DOHH2 (cell line): ENCODE measurements around the gene C13orf42.

ENCODE experiments used
- H3F3A ChIP-seq: fragments of 200-600 bp; sonication (generic), shearing (Covaris generic); 2 replicates; pipeline ENCODE4 v1.6.0; 2016; ENCODE audit warnings: antibody characterized with exemption, mild to moderate bottlenecking; ENCODE audit not compliant: control insufficient read depth, insufficient read depth
- H3K27ac ChIP-seq: fragments of 200-600 bp; sonication (generic); 2 replicates; pipeline ENCODE4 v1.5.1; 2014; ENCODE audit warnings: low read depth, mild to moderate bottlenecking, low read length, moderate library complexity
- H3K27me3 ChIP-seq: fragments of 200-600 bp; sonication (generic); 2 replicates; pipeline ENCODE4 v1.6.1; 2014; ENCODE audit warnings: mild to moderate bottlenecking, low read length, mixed read lengths; ENCODE audit not compliant: control insufficient read depth
- H3K36me3 ChIP-seq: fragments of 200-600 bp; sonication (generic); 2 replicates; pipeline ENCODE4 v1.6.1; 2014; ENCODE audit warnings: mild to moderate bottlenecking, low read length, moderate library complexity, mixed read lengths; ENCODE audit not compliant: control insufficient read depth
- H3K4me1 ChIP-seq: fragments of 200-600 bp; sonication (generic); 2 replicates; pipeline ENCODE4 v1.6.1; 2014; ENCODE audit warnings: mild to moderate bottlenecking, low read length, mixed read lengths; ENCODE audit not compliant: control insufficient read depth
- H3K4me2 ChIP-seq: fragments of 200-600 bp; sonication (generic); 2 replicates; pipeline ENCODE4 v1.6.0; 2014; ENCODE audit warnings: mild to moderate bottlenecking, low read length, moderate library complexity
- H3K4me3 ChIP-seq: fragments of 200-600 bp; sonication (generic); 2 replicates; pipeline ENCODE4 v1.5.1; 2014; ENCODE audit warnings: mild to moderate bottlenecking, low read length, mixed read lengths
- H3K79me2 ChIP-seq: fragments of 200-600 bp; sonication (generic); 2 replicates; pipeline ENCODE4 v1.6.1; 2014; ENCODE audit warnings: mild to moderate bottlenecking, low read length, mixed read lengths; ENCODE audit not compliant: control insufficient read depth
- H3K9me2 ChIP-seq: fragments of 200-600 bp; sonication (generic); replicated peaks from 2 replicates; pipeline ENCODE4 v1.6.1; 2014; ENCODE audit warnings: mild to moderate bottlenecking, low read length, mixed read lengths; ENCODE audit not compliant: control insufficient read depth
- H3K9me3 ChIP-seq: fragments of 200-600 bp; sonication (generic); 2 replicates; pipeline ENCODE4 v1.6.1; 2014; ENCODE audit warnings: antibody characterized with exemption, low read length, mixed read lengths; ENCODE audit not compliant: control insufficient read depth, insufficient read depth
- H4K20me1 ChIP-seq: fragments of 200-600 bp; sonication (generic); 2 replicates; pipeline ENCODE4 v1.6.0; 2014; ENCODE audit warnings: low read depth, mild to moderate bottlenecking, antibody characterized with exemption, low read length, moderate library complexity; ENCODE audit not compliant: control insufficient read depth, insufficient read depth
- EZH2phosphoT487 ChIP-seq: fragments of 200-600 bp; sonication (generic); IDR thresholded peaks from 2 replicates; pipeline ENCODE4 v1.6.1; 2017; ENCODE audit warnings: borderline replicate concordance, mild to moderate bottlenecking, antibody characterized with exemption, low read length, moderate library complexity, mixed read lengths
- TF ChIP-seq, protein P1 (sequence below): fragments of 200-600 bp; sonication (generic); IDR thresholded peaks from one replicate; pipeline ENCODE4 v1.5.1; 2014; ENCODE audit warnings: antibody characterized with exemption, mild to moderate bottlenecking, low read depth, low read length; ENCODE audit not compliant: poor library complexity, severe bottlenecking

Gene C13orf42

DNA sequence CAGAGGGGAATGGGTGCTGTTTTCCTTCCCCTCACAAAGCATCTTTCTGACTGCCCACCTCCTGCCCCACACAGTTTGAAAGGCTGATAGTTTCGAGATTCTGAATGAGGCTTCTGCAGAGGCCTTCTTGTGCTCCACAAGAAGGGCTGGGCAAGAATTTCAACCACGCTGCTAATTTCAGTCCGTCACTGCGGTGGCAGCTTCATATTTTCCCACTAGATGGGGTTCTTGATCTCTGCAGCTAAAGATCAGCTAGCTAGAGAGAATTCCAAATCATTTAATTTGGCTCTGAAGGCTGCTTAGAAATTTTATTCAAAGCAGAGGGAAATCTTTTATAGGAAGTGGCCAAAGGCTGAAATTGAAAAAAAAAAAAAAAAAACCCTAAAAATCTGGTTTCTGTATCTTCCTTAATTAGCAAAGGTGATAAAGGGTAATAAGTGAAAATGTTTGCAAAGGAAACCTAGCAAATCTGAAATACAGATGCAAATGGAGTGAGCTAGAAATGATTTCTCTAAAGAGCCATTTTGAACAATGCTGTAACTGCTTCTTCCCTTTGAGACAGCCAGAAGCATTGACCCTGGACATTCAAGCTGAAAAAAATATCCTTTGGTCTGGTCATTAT is 38.0 kb upstream of the C13orf42 start:
- Histone ChIP-seq H3K36me3 (no peaks in the 10 kb centered on the region), H4K20me1 (no peaks in the 10 kb centered on the region), H3K27ac (no peak overlapping the region), H3K9me2 (no peaks in the 10 kb centered on the region), H3K27me3 (peaks cover 20% of the 10 kb centered on the region), H3K9me3 (peaks cover 2% of the 10 kb centered on the region), H3K79me2 (no peaks in the 10 kb centered on the region), H3K4me1 (no peaks in the 10 kb centered on the region), H3F3A (no peaks in the 10 kb centered on the region), H3K4me2 (no peak overlapping the region), H3K4me3 (no peak overlapping the region)
- TF ChIP-seq EZH2phosphoT487, result no peak
- TF ChIP-seq, protein P1, sequence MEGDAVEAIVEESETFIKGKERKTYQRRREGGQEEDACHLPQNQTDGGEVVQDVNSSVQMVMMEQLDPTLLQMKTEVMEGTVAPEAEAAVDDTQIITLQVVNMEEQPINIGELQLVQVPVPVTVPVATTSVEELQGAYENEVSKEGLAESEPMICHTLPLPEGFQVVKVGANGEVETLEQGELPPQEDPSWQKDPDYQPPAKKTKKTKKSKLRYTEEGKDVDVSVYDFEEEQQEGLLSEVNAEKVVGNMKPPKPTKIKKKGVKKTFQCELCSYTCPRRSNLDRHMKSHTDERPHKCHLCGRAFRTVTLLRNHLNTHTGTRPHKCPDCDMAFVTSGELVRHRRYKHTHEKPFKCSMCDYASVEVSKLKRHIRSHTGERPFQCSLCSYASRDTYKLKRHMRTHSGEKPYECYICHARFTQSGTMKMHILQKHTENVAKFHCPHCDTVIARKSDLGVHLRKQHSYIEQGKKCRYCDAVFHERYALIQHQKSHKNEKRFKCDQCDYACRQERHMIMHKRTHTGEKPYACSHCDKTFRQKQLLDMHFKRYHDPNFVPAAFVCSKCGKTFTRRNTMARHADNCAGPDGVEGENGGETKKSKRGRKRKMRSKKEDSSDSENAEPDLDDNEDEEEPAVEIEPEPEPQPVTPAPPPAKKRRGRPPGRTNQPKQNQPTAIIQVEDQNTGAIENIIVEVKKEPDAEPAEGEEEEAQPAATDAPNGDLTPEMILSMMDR, result peak; percentile 38

DNA sequence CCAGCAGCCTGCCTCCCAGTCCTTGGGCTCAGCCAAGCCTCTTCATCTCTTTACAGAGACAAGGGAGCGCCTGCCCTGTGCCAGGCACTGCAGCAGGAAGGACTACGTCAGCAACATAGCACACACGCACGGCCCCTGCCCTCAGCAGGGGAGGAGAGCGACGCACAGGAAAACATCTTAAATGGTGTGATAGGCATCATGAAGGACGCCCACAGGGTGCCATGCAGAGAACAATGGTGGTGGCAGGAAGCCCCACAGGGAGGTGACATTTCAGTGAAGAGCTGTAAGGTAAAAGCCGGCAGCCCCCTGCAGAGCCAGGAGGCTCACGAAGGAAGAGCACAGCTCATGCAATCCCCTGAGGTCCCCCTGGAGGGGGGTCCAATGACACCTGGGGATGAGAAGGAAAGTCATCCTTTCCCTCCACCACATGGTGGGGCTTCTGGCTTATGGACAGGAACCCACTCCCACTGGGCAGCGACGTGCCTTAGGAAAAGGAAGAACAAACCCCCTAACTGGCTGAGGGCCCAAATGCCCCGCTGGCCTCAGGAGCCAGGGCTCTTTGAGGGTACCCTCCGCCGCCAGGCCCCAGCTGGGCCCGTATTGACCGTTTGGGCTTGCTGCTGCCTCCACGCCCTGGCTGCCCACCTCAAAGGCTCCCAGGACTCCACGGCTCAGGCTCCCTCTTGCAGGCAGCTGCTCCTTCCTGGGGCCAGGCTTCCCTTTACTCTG is 37.3 kb upstream of the C13orf42 start:
- Histone ChIP-seq H4K20me1 (no peaks in the 10 kb centered on the region), H3K4me1 (no peaks in the 10 kb centered on the region), H3K36me3 (no peaks in the 10 kb centered on the region), H3K27me3 (peaks cover 20% of the 10 kb centered on the region), H3K79me2 (no peaks in the 10 kb centered on the region), H3K4me3 (no peak overlapping the region), H3K9me3 (peaks cover 4% of the 10 kb centered on the region), H3K9me2 (no peaks in the 10 kb centered on the region), H3K4me2 (no peak overlapping the region), H3K27ac (no peak overlapping the region), H3F3A (no peaks in the 10 kb centered on the region)
- TF ChIP-seq EZH2phosphoT487, result no peak
- TF ChIP-seq, protein P1, result no peak

GRCh38 chr13:51147732-51148131 is 36.7 kb upstream of the C13orf42 start:
- Histone ChIP-seq H3K4me3 (no peak overlapping the region), H3K27me3 (peaks cover 20% of the 10 kb centered on the region), H3K9me2 (no peaks in the 10 kb centered on the region)

More at GRCh38 chr13:51147732-51148131, 36.7 kb upstream of the C13orf42 start:
- TF ChIP-seq, protein P1, result no peak
- no peak for TF ChIP-seq EZH2phosphoT487
- Histone ChIP-seq H3K79me2 (no peaks in the 10 kb centered on the region), H3K36me3 (no peaks in the 10 kb centered on the region), H3K4me1 (no peaks in the 10 kb centered on the region), H3K4me2 (no peak overlapping the region), H3F3A (no peaks in the 10 kb centered on the region), H3K27ac (no peak overlapping the region), H3K9me3 (peaks cover 4% of the 10 kb centered on the region), H4K20me1 (no peaks in the 10 kb centered on the region)
